Esophagus squamous epithelium (tissue), 4 donors: ENCODE measurements around the gene THOC6.

Source experiments
- CTCF ChIP-seq, 6 experiments: fragments of 450-650 bp in 4 of 6; fragments of 200-600 bp in 2 of 6; sonication (generic) in 2 of 6; IDR thresholded peaks; one replicate each; pipeline ENCODE4 v1.5.1; 2016 to 2019; ENCODE audit warnings: antibody characterized with exemption in 6 of 6, mild to moderate bottlenecking in 4 of 6, moderate library complexity in 4 of 6
- POLR2A ChIP-seq, 4 donors: fragments of 450-650 bp; IDR thresholded peaks; one replicate each; pipeline ENCODE4 v1.6.1; 2017; ENCODE audit warnings: antibody characterized with exemption in 4 of 4, mild to moderate bottlenecking in 4 of 4, moderate library complexity in 3 of 4

- TF ChIP-seq CTCF (IDR thresholded peaks at IDR 0.05): no peak
- no peak for TF ChIP-seq POLR2A (IDR thresholded peaks at IDR 0.05)
Measured at GRCh38 chr16:3063625-3064386, 40.0 kb downstream of the THOC6 start.
